B cell (primary cell): ENCODE data around the gene AUTS2.

ENCODE experiments used
- EZH2 ChIP-seq: IDR thresholded peaks from 2 replicates; pipeline ENCODE4 v1.6.1; 2012; ENCODE audit warnings: borderline replicate concordance, low read depth, mild to moderate bottlenecking, moderate library complexity, low read length; ENCODE audit not compliant: insufficient read depth, poor library complexity, severe bottlenecking
- TF ChIP-seq, protein P1 (sequence below): fragments of 200-600 bp; IDR thresholded peaks from one replicate; pipeline ENCODE4 v1.8.0; 2022; ENCODE audit warnings: antibody characterized with exemption, mild to moderate bottlenecking

DNA sequence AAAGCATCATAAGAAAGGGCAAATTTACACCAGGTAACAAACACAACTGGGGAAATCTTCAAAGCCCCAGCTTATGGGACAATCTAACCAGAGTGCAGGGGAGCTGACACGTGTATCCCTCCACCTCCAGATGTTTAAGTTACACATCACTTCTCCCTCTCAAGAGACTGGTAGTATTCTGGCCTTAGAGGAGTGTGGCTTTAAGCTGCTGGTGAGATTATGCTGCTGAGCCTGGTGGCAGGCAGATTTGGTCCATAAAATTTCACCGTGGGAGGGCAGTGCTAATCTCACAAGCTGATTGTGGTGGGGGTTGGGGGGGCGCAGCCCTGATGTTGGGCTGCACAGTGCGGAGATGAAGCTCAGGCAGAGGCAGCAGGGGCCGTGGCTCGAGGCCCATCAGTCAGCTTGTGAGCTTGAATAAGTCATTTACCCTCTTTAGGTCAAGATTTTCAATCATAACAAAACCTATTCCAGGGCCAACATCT is 1102.7 kb downstream of the AUTS2 start:
- TF ChIP-seq, protein P1, sequence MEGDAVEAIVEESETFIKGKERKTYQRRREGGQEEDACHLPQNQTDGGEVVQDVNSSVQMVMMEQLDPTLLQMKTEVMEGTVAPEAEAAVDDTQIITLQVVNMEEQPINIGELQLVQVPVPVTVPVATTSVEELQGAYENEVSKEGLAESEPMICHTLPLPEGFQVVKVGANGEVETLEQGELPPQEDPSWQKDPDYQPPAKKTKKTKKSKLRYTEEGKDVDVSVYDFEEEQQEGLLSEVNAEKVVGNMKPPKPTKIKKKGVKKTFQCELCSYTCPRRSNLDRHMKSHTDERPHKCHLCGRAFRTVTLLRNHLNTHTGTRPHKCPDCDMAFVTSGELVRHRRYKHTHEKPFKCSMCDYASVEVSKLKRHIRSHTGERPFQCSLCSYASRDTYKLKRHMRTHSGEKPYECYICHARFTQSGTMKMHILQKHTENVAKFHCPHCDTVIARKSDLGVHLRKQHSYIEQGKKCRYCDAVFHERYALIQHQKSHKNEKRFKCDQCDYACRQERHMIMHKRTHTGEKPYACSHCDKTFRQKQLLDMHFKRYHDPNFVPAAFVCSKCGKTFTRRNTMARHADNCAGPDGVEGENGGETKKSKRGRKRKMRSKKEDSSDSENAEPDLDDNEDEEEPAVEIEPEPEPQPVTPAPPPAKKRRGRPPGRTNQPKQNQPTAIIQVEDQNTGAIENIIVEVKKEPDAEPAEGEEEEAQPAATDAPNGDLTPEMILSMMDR, result no peak
- no peak for TF ChIP-seq EZH2
